ENCODE results near the gene PROB1.

DNA sequence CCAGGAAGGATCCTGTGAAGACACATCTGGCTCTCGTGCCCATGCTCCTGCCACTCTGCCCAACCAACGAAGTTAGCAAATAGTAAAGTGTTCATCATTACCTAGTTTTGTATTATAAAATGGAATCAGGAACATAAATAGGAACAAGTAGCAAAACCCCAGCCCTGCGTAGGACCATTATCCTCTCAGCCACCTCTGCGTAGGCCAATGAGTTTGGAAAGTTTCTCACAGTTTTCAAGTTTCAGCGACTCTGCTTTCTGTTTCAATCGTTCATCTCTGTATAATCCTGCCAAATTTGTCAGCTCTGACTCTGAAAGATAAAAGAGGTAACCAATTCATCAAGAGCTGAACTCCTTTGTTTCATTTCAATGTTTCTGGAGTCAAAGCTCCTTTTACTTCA lies 19.1 kb upstream of the PROB1 start:
- TF ChIP-seq ZBTB1 (CRISPR knock-in tag; IDR thresholded peaks at IDR 0.05; ENCODE audit: borderline replicate concordance, low read depth): no peak
- no peak for TF ChIP-seq PHF21A (IDR thresholded peaks at IDR 0.05; ENCODE audit: borderline replicate concordance, low read depth)
- TF ChIP-seq TBP (optimal IDR thresholded peaks at IDR 0.05; ENCODE audit: low read depth, low read length): no peak
- no peak for TF ChIP-seq EZH2 (IDR thresholded peaks at IDR 0.05; ENCODE audit: borderline replicate concordance, low read depth, low read length)
- TF ChIP-seq PPARD (CRISPR knock-in tag; IDR thresholded peaks at IDR 0.05): no peak
- TF ChIP-seq, protein P1, sequence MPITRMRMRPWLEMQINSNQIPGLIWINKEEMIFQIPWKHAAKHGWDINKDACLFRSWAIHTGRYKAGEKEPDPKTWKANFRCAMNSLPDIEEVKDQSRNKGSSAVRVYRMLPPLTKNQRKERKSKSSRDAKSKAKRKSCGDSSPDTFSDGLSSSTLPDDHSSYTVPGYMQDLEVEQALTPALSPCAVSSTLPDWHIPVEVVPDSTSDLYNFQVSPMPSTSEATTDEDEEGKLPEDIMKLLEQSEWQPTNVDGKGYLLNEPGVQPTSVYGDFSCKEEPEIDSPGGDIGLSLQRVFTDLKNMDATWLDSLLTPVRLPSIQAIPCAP (CRISPR knock-in tag; IDR thresholded peaks at IDR 0.05; ENCODE audit: borderline replicate concordance): no peak
- TF ChIP-seq, protein P2, sequence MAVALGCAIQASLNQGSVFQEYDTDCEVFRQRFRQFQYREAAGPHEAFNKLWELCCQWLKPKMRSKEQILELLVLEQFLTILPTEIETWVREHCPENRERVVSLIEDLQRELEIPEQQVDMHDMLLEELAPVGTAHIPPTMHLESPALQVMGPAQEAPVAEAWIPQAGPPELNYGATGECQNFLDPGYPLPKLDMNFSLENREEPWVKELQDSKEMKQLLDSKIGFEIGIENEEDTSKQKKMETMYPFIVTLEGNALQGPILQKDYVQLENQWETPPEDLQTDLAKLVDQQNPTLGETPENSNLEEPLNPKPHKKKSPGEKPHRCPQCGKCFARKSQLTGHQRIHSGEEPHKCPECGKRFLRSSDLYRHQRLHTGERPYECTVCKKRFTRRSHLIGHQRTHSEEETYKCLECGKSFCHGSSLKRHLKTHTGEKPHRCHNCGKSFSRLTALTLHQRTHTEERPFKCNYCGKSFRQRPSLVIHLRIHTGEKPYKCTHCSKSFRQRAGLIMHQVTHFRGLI (CRISPR knock-in tag; IDR thresholded peaks at IDR 0.05): no peak
- TF ChIP-seq, protein P3, sequence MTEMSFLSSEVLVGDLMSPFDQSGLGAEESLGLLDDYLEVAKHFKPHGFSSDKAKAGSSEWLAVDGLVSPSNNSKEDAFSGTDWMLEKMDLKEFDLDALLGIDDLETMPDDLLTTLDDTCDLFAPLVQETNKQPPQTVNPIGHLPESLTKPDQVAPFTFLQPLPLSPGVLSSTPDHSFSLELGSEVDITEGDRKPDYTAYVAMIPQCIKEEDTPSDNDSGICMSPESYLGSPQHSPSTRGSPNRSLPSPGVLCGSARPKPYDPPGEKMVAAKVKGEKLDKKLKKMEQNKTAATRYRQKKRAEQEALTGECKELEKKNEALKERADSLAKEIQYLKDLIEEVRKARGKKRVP (CRISPR knock-in tag; IDR thresholded peaks at IDR 0.05): no peak
